ENCODE data around the gene SDHAF2.

The SDHAF2 gene

DNA sequence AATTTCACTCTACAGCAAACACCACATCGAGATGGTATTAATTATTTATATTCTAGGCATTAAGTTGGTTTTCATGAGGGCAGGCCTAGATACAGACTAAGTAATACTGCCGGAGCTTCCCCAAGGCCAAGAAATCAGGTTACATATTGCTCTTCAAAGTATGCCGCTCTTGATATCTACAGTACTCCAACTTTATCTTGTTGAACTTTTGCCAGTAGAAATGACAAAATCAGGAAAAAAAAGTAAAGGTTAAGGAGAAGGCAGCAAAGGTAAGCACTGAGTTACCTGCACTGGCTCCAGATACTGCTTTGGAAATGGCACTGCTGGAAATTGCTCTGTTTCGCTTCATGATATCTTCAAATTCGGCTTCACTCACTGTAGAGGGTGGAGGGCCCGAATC lies 14.5 kb upstream of the SDHAF2 start (continued):
- TF ChIP-seq, protein P1, sequence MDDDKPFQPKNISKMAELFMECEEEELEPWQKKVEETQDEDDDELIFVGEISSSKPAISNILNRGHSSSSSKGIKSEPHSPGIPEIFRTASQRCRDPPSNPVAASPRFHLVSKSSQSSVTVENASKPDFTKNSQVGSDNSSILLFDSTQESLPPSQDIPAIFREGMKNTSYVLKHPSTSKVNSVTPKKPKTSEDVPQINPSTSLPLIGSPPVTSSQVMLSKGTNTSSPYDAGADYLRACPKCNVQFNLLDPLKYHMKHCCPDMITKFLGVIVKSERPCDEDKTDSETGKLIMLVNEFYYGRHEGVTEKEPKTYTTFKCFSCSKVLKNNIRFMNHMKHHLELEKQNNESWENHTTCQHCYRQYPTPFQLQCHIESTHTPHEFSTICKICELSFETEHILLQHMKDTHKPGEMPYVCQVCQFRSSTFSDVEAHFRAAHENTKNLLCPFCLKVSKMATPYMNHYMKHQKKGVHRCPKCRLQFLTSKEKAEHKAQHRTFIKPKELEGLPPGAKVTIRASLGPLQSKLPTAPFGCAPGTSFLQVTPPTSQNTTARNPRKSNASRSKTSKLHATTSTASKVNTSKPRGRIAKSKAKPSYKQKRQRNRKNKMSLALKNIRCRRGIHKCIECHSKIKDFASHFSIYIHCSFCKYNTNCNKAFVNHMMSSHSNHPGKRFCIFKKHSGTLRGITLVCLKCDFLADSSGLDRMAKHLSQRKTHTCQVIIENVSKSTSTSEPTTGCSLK (tag by site-specific recombination; IDR thresholded peaks at IDR 0.05), result no peak
- no peak for TF ChIP-seq ZNF585B (tag by site-specific recombination; IDR thresholded peaks at IDR 0.05)
- TF ChIP-seq, protein P2, sequence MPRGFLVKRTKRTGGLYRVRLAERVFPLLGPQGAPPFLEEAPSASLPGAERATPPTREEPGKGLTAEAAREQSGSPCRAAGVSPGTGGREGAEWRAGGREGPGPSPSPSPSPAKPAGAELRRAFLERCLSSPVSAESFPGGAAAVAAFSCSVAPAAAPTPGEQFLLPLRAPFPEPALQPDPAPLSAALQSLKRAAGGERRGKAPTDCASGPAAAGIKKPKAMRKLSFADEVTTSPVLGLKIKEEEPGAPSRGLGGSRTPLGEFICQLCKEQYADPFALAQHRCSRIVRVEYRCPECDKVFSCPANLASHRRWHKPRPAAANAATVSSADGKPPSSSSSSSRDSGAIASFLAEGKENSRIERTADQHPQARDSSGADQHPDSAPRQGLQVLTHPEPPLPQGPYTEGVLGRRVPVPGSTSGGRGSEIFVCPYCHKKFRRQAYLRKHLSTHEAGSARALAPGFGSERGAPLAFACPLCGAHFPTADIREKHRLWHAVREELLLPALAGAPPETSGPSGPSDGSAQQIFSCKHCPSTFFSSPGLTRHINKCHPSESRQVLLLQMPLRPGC (tag by site-specific recombination; IDR thresholded peaks at IDR 0.05), result no peak
- no peak for TF ChIP-seq ZNF121 (tag by site-specific recombination; IDR thresholded peaks at IDR 0.05)

DNA sequence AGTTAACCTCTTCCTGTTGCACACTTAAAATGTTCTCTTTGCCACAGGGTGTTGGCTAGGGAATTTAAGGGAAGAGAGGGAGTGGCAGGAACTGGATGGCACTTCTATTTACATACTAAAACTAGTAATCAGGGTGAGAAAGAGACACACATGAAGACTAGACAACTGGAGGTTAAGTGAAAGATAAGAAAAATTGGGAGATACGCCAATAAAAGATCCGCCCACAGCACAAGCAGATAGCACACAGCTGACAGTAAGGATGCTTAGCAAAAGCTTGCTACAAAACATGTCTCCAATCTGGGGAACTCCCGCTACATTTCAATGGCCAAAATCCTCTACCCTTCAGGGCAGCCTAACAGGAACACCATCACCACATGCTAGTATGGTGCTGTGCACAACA lies 13.0 kb upstream of the SDHAF2 start:
- ChIA-PET POLR2A (no interaction called here), CTCF (interaction anchor here (1.1 kb wide), 1 partner anchor 14 kb away, joined by 3 read pairs; the partner anchor contains the start of gene SDHAF2)
- Histone ChIP-seq H3K36me3 (ENCODE audit: control insufficient read depth in 2 of 2, insufficient read depth in 1 of 2, low read length in 2 of 2) (peaks cover 56 to 100% of the 10 kb centered on the region in 2 experiments), H3K4me3 (ENCODE audit: low read depth, low read length) (no peak overlapping the region), H3K27ac (ENCODE audit: extremely low read depth, low read depth, low read length) (no peak overlapping the region), H3K4me1 (ENCODE audit: control insufficient read depth, insufficient read depth, low read length) (no peaks in the 10 kb centered on the region), H3K9me3 (ENCODE audit: control insufficient read depth, insufficient read depth, low read depth, low read length) (no peaks in the 10 kb centered on the region)
- TF ChIP-seq ZNF830 (tag by site-specific recombination; IDR thresholded peaks at IDR 0.05; ENCODE audit: low read depth) (no peak), PRDM1 (tag by site-specific recombination; IDR thresholded peaks at IDR 0.05) (no peak), ZNF623 (tag by site-specific recombination; IDR thresholded peaks at IDR 0.05) (no peak), ZNF391 (tag by site-specific recombination; IDR thresholded peaks at IDR 0.05; ENCODE audit: borderline replicate concordance, low read depth) (no peak), ZFP69B (tag by site-specific recombination; IDR thresholded peaks at IDR 0.05) (no peak), ZNF621 (tag by site-specific recombination; IDR thresholded peaks at IDR 0.05) (no peak), ZNF121 (tag by site-specific recombination; IDR thresholded peaks at IDR 0.05) (no peak), ZNF19 (tag by site-specific recombination; IDR thresholded peaks at IDR 0.05; ENCODE audit: low read depth) (no peak), ZNF664 (tag by site-specific recombination; IDR thresholded peaks at IDR 0.05) (no peak), ZNF776 (tag by site-specific recombination; IDR thresholded peaks at IDR 0.05; ENCODE audit: borderline replicate concordance) (no peak), KLF16 (tag by site-specific recombination; IDR thresholded peaks at IDR 0.05) (no peak), ZNF596 (tag by site-specific recombination; IDR thresholded peaks at IDR 0.05) (no peak)
- TF ChIP-seq, protein P3, sequence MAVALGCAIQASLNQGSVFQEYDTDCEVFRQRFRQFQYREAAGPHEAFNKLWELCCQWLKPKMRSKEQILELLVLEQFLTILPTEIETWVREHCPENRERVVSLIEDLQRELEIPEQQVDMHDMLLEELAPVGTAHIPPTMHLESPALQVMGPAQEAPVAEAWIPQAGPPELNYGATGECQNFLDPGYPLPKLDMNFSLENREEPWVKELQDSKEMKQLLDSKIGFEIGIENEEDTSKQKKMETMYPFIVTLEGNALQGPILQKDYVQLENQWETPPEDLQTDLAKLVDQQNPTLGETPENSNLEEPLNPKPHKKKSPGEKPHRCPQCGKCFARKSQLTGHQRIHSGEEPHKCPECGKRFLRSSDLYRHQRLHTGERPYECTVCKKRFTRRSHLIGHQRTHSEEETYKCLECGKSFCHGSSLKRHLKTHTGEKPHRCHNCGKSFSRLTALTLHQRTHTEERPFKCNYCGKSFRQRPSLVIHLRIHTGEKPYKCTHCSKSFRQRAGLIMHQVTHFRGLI (tag by site-specific recombination; IDR thresholded peaks at IDR 0.05), result no peak
- TF ChIP-seq, protein P4, sequence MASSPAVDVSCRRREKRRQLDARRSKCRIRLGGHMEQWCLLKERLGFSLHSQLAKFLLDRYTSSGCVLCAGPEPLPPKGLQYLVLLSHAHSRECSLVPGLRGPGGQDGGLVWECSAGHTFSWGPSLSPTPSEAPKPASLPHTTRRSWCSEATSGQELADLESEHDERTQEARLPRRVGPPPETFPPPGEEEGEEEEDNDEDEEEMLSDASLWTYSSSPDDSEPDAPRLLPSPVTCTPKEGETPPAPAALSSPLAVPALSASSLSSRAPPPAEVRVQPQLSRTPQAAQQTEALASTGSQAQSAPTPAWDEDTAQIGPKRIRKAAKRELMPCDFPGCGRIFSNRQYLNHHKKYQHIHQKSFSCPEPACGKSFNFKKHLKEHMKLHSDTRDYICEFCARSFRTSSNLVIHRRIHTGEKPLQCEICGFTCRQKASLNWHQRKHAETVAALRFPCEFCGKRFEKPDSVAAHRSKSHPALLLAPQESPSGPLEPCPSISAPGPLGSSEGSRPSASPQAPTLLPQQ (tag by site-specific recombination; IDR thresholded peaks at IDR 0.05), result no peak

DNA sequence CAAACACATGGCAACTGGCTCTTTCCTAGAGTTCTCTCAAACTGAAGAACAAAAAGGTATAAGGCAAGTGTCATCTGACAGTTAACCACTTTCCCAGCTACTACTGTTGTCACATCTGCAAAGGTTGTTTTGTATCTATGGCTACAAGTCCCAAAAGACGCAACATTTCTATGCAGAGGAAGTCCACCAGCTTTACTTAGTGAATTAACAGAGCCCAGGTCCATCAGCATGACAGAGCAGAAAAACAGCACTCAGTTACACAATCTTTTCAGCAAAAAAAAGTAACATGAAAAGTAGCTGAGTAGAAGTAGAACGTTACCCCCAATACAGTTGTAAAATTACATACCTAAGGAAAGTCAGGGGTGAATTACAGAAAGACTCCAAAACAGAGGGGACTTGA lies 12.3 kb upstream of the SDHAF2 start:
- CTCF ChIA-PET, result interaction anchor here (1.1 to 1.2 kb wide), 2 partner anchors 11 to 13 kb away, joined by 3 read pairs; partner anchors contain the start of gene SDHAF2
- Histone ChIP-seq H3K4me3 (ENCODE audit: low read depth, low read length) (no peak overlapping the region), H3K9me3 (ENCODE audit: control insufficient read depth, insufficient read depth, low read depth, low read length) (no peaks in the 10 kb centered on the region), H3K4me1 (ENCODE audit: control insufficient read depth, insufficient read depth, low read length) (no peaks in the 10 kb centered on the region), H3K36me3 (ENCODE audit: control insufficient read depth in 2 of 2, insufficient read depth in 1 of 2, low read length in 2 of 2) (peaks cover 55 to 100% of the 10 kb centered on the region in 2 experiments), H3K27ac (ENCODE audit: extremely low read depth, low read depth, low read length) (no peak overlapping the region)
- POLR2A ChIA-PET, result no interaction called here
- no peak for TF ChIP-seq ZNF677 (tag by site-specific recombination; IDR thresholded peaks at IDR 0.05)
- TF ChIP-seq, protein P5, sequence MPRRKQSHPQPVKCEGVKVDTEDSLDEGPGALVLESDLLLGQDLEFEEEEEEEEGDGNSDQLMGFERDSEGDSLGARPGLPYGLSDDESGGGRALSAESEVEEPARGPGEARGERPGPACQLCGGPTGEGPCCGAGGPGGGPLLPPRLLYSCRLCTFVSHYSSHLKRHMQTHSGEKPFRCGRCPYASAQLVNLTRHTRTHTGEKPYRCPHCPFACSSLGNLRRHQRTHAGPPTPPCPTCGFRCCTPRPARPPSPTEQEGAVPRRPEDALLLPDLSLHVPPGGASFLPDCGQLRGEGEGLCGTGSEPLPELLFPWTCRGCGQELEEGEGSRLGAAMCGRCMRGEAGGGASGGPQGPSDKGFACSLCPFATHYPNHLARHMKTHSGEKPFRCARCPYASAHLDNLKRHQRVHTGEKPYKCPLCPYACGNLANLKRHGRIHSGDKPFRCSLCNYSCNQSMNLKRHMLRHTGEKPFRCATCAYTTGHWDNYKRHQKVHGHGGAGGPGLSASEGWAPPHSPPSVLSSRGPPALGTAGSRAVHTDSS (tag by site-specific recombination; IDR thresholded peaks at IDR 0.05), result no peak
- TF ChIP-seq ZBTB48 (tag by site-specific recombination; IDR thresholded peaks at IDR 0.05), result no peak
- no peak for TF ChIP-seq ZNF174 (tag by site-specific recombination; IDR thresholded peaks at IDR 0.05)
- no peak for TF ChIP-seq ZEB2 (tag by site-specific recombination; IDR thresholded peaks at IDR 0.05)
- TF ChIP-seq ZNF76 (tag by site-specific recombination; IDR thresholded peaks at IDR 0.05; ENCODE audit: borderline replicate concordance, low read depth), result no peak
- TF ChIP-seq ZNF155 (tag by site-specific recombination; IDR thresholded peaks at IDR 0.05), result no peak
- no peak for TF ChIP-seq GFI1B (tag by site-specific recombination; IDR thresholded peaks at IDR 0.05)
- no peak for TF ChIP-seq ZNF266 (tag by site-specific recombination; IDR thresholded peaks at IDR 0.05; ENCODE audit: low read depth)

Measured in HEK293 (cell line).